A549 (cell line): Measurements from ENCODE around the gene ZNF23.
"Not testable (repeated sequence)": the region's sequence is repeated elsewhere in the genome, so short reads cannot be mapped to it uniquely, and the experiment has no call there.

ENCODE experiments used
- EP300 ChIP-seq, 2 experiments: fragments of >200 bp; sonication (Bioruptor Twin); formaldehyde crosslinking; IDR thresholded peaks; 2 replicates in 1 of 2; 3 replicates in 1 of 2; pipeline ENCODE4 v1.6.1; 2016 to 2017
- MAZ ChIP-seq: fragments of 150-350 bp; IDR thresholded peaks from 2 replicates; pipeline ENCODE4 v1.6.1; 2014; ENCODE audit warnings: antibody characterized with exemption, low read depth, low read length, borderline replicate concordance
- POLR2A ChIP-seq: IDR thresholded peaks from 2 replicates; pipeline ENCODE4 v1.6.1; 2012; ENCODE audit warnings: mild to moderate bottlenecking, low read length
- TFCP2L1 ChIP-seq: fragments of 250-450 bp; sonication (Bioruptor Pico); IDR thresholded peaks from 2 replicates; pipeline ENCODE4 v1.5.0; 2021; ENCODE audit warnings: mild to moderate bottlenecking
- TF ChIP-seq, protein P1 (sequence below): fragments of 150-350 bp; IDR thresholded peaks from 2 replicates; pipeline ENCODE4 v1.6.1; 2014; ENCODE audit warnings: low read depth, mild to moderate bottlenecking, low read length

- not testable (repeated sequence) for TF ChIP-seq EP300 (IDR thresholded peaks at IDR 0.05); MAZ; TFCP2L1; POLR2A
- TF ChIP-seq, protein P1, sequence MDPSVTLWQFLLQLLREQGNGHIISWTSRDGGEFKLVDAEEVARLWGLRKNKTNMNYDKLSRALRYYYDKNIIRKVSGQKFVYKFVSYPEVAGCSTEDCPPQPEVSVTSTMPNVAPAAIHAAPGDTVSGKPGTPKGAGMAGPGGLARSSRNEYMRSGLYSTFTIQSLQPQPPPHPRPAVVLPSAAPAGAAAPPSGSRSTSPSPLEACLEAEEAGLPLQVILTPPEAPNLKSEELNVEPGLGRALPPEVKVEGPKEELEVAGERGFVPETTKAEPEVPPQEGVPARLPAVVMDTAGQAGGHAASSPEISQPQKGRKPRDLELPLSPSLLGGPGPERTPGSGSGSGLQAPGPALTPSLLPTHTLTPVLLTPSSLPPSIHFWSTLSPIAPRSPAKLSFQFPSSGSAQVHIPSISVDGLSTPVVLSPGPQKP = not testable (repeated sequence)
Measured at GRCh38 chr16:71504051-71504450, 42.0 kb upstream of the ZNF23 start.
